GM18517 (cell line): ENCODE measurements around the gene BRME1.

ENCODE experiments used
- ATAC-seq: cut with Tn5 transposase; IDR thresholded peaks from one replicate; pipeline ENCODE4 v1.9.1; 2021; ENCODE audit warnings: mild to moderate bottlenecking, moderate library complexity; ENCODE audit not compliant: unreplicated experiment

BRME1 gene

GRCh38 chr19:13905634-13906520 lies at the start of gene BRME1, which contains the start of gene CC2D1A:
BRME1 (minus strand) TSS chr19:13906117; CDS start chr19:13904892, 1,225 bp downstream.
CC2D1A (plus strand) TSS chr19:13906201; CDS start chr19:13906442, 241 bp downstream.
- ATAC-seq, result no peak

DNA sequence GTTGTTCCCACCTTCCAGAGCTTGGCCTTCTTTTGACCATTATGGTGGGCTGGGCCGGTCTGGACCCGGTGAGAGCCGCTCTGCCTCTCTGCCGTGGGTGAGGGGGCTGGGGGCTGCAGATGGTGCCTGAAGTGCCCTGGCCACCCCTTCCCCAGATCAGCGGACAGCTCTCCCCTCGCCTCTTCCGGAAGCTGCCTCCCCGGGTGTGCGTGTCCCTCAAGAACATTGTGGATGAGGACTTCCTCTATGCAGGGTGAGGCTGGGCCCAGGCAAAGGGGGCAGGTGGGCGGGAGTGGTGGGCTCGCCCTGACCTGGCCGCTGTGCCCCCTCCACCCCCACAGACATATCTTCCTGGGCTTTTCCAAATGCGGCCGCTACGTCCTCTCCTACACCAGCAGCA lies 48.3 kb upstream of the BRME1 start:
- no peak for ATAC-seq

DNA sequence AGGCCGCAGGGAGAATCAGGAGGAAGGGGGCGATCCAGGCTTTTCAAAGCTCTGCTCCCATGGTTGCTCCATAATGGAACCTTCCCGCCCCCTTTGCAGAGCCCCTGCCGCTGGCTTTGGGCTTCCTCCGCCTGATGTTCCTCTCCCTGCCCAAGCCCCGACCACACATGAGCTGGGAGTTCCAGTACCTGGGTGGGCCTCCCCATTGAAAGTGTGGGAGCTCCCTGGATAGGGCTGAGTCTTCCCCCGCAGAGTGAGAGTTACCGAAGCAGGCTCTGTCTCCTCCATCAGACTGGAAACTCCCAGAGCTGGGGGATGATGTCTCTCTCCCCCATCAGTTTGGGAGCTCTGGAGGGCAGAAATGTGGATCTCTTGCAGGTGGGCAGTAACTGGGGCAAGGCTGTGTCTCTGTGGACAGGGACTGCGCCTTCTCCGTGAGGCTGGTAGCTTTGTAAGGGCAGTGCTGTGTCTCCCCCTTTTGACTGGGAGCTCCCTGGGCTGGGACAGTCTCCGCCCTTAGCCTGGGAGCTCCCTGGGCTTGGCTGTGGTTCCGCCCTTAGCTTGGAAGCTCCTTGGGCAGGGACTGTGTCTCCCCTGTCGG lies 47.1 kb upstream of the BRME1 start:
- ATAC-seq, result no peak

- peak; percentile 98 for ATAC-seq
These were observed 46.4 kb upstream of the BRME1 start, which contains the start of gene DCAF15 for GRCh38 chr19:13952154-13952930. DCAF15 (plus strand) TSS chr19:13952509; CDS start chr19:13952513, 4 bp downstream.

DNA sequence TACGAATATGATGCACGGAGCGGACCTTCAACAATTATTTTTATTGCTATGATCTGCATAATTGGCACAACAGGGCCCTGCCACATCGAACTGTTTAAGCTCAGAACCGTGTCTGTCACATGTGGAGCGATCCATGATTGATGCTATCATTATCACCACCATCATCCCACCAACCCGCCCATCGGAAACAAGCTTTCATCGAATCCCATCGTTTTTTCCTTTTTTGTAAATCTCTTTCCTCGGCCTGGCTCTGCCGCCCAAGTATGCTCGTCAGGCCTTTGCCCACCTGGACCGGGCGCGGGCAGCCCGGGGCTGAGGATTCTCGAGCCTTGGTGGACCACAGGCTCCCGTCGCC lies 45.9 kb upstream of the BRME1 start:
- peak; percentile 6 for ATAC-seq

- no peak for ATAC-seq
These were observed 45.1 kb upstream of the BRME1 start for GRCh38 chr19:13951043-13951442.

GRCh38 chr19:13946414-13946813 lies 40.5 kb upstream of the BRME1 start:
- ATAC-seq, result no peak

- ATAC-seq, result no peak
These were observed 36.2 kb upstream of the BRME1 start for GRCh38 chr19:13942023-13942684.

DNA sequence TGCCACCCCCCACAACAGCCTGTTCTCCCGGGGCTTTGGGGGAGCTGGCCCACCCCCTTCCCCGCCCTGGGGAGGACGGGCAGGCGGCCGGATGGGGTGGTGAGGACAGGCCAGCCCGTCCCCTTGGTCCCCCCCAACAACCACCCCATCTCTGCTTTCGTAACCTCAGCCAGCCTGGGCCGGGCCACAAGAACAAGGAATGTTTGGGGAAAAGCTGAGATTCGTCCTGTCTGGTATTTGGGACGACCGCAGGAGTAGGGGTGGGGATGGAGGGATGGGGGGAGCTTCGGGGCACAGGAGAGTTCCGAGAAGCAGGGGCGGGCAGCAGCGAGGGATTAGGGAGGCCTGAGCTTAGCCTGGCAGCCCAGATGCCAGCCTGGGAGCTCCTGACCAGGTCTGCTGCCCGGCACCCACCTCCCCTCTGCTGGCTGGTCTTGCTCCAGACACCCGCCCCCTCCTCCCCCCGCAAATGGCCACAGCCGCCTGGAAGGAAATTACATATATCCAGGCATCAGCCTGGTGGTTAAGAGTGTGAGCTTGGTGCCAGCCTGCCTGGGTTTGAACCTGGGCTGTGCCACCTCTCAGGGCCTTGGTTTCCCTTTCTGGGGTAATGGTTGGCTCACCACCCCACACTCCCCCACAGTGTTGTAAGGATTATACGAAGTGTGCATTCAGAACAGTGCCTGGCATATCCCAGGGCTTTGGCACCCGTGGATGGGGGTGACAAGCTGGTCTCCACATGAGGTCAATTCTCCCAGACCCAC lies 32.6 kb upstream of the BRME1 start, which contains the start of gene PODNL1:
Gene PODNL1, minus strand, starts transcription at position 117 of the 764 bp plus-strand sequence. CDS start 236 bp downstream, outside the sequence.
- ATAC-seq, result no peak

- no peak for ATAC-seq
These were observed 31.8 kb upstream of the BRME1 start for GRCh38 chr19:13937479-13938300.

GRCh38 chr19:13935765-13936510 lies 30.0 kb upstream of the BRME1 start:
- no peak for ATAC-seq

- ATAC-seq, result no peak
These were observed 28.8 kb upstream of the BRME1 start for GRCh38 chr19:13934785-13935109.

- ATAC-seq, result no peak
These were observed 27.0 kb upstream of the BRME1 start for GRCh38 chr19:13932911-13933393.

DNA sequence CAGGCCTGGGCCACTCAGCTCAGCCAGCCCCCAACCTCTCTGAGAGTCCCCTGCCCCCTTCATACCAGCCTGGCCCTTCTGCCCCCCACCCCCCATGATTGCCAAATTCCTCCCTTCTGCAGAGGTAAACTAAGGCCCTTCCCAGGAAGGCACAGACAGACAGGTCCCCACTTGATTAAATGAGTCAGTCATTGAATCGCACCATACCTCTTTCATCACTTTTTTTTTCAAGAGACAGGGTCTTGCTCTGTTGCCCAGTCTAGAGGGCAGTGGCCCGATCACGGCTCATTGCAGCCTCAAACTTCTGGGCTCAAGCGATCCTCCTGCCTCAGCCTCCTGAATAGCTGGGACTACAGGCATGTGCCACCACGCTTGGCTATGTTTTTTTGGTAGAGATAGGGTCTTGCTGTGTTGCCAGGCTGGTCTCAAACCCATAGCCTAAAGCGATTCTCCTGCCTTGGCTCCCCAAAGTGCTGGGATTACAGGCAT lies 26.3 kb upstream of the BRME1 start:
- no peak for ATAC-seq

DNA sequence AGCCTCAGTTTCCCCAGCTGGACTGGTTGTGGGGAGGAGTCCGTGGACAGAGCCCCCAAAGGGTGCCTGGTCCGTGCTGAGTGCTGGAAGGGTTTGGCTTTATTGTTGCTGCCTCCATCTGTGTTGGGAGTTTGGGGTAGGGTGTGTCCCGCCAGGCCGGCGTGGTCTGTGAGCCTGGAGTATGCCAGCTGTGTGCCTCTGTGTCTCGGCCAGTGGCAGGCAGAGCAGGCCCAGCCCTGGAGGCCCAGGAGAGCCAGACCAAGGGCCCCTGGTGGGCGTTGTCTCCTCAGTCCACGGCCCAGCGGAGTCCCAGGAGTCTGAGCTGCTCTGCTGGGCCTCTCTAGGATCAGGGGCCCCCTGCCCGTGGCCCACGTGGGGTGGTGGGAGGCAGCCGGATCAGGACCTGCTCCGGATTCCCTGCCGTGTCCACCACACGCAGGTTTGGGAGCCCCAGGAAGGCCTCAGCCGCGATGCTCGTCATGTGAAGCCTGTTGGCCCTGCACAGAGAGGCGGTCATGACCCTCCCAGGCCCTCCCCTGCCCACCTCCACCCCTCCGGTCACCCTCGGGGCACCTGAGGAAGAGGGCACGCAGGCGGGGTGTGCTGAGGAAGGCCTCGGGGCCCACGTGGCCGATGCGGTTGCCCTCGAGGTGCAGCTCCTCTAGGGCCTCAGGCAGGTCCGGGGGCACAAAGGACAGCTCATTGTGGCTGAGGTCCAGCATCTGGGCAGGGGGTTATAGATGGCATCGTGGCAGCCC lies 25.7 kb upstream of the BRME1 start:
- no peak for ATAC-seq

DNA sequence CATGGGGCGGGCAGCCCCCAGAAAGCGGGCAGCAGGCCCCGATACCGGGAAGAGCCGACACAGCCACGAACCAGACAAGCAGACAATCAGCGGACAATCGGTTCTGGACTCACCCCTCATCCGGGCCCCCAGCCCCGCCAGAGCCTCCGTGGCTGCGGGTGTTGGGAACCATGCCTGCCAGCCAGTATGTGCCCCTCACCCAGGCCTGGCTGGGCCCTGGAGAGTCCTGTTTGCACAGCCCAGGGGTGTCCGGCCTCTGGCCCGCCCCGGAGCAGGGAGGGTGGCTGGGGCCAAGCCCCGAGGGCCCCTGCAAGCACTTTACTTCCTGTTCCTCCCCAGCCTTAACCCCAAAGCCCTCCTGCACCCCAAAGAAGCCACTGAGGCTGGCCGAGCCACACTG lies 24.5 kb upstream of the BRME1 start:
- ATAC-seq, result no peak

- ATAC-seq, result no peak
These were observed 24.0 kb upstream of the BRME1 start for GRCh38 chr19:13929956-13930355.

DNA sequence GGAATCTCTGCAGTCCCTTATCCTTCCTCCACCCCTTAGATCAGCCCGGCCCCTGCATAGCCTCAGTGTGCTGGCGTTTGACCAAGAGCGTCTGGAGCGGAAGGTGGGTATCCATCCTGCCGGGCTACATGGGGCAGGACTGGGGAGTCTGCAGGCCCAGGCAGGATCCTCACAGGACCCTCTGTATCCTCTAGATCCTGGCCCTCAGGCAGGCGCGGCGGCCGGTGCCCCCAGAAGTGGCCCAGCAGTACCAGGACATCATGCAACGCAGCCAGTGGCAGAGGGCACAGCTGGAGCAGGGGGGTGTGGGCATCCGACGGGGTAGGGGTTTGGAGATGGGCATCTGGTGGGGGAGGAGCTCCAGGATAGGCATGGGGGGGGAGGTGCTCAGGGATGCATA lies 23.4 kb upstream of the BRME1 start:
- no peak for ATAC-seq
